ENCODE data around the gene WAPL. TPM values are rescaled to one million over a fixed set of nuclear protein-coding genes. Genes with fewer than 3 reads are reported as not detected.
"Not testable (repeated sequence)": the region's sequence is repeated elsewhere in the genome, so short reads cannot be mapped to it uniquely, and the experiment has no call there.

WAPL gene
- total and polyA plus RNA-seq, 10 of the 15 experiments (the other 5 are each of a cell fraction or from before 2014, with no cell fraction given), result 15.7 to 45.8 (median 29.0) TPM

- peak overlapping the region; percentile 91; the same call in 1 of the 2 replicates for H3K27ac ChIP-seq (ENCODE audit: control insufficient read depth, insufficient read depth)
- H3K9ac ChIP-seq (ENCODE audit: control insufficient read depth, insufficient read depth, low read length), result peak overlapping the region; percentile 87
- H3K36me3 ChIP-seq (ENCODE audit: control insufficient read depth in 2 of 2, insufficient read depth in 2 of 2, low read length in 1 of 2); H3K9me3 ChIP-seq (replicated peaks; ENCODE audit: control insufficient read depth, insufficient read depth, low read length); FAIRE-seq; in situ Hi-C loops (cut with MboI); intact Hi-C loops (cut with micrococcal nuclease; ENCODE audit: unreplicated experiment); H3K27me3 ChIP-seq (replicated peaks in 1 of 2; ENCODE audit: control insufficient read depth in 2 of 2, insufficient read depth in 2 of 2, low read length in 1 of 2); H4K20me1 ChIP-seq (ENCODE audit: control insufficient read depth, insufficient read depth); ATAC-seq; BruUV-seq (replicated peaks); DNase-seq (ENCODE audit: low read depth, low spot score): not testable (repeated sequence)
- ChIA-PET RAD21 (ENCODE audit: unreplicated experiment) (interaction anchor here (0.6 to 5.4 kb wide), 9 partner anchors 9 to 196 kb away, joined by 3 to 56 read pairs (median 5); no protein-coding TSS in a partner anchor), SMC1A (ENCODE audit: uncharacterized antibody, unreplicated experiment) (interaction anchor here (1.0 to 7.6 kb wide), 4 partner anchors 10 to 256 kb away, joined by 3 to 42 read pairs (median 7); no protein-coding TSS in a partner anchor), CTCF (interaction anchor here (0.6 to 7.5 kb wide), 11 partner anchors 10 to 458 kb away, joined by 3 to 74 read pairs (median 4); no protein-coding TSS in a partner anchor), POLR2A (interaction anchor here (0.9 to 5.8 kb wide), 5 partner anchors 12 to 48 kb away, joined by 3 to 58 read pairs (median 4); no protein-coding TSS in a partner anchor)
- WGBS (ENCODE audit: insufficient coverage, insufficient replicate concordance, low lambda C conversion rate, missing lambda C conversion rate), result 18% methylated on average over 12 of the region's 12 CpGs
- peaks cover 34% of the 10 kb centered on the region for H3K4me1 ChIP-seq (ENCODE audit: control insufficient read depth, insufficient read depth, low read length)
- H3K79me2 ChIP-seq (ENCODE audit: control insufficient read depth, insufficient read depth, low read length), result peaks cover 40% of the 10 kb centered on the region
- TF ChIP-seq MTA2 (IDR thresholded peaks at IDR 0.05; ENCODE audit: low read depth) (0 out of 2 replicates have a peak, but pooled peaks have one; percentile 33), PAX5 (IDR thresholded peaks at IDR 0.05; ENCODE audit: borderline replicate concordance, low read depth, low read length) (peak; percentile 15; the same call in 1 of the 2 replicates)
- H2AFZ ChIP-seq (ENCODE audit: control insufficient read depth, low read depth, low read length), result peak overlapping the region; percentile 77
- H3K4me2 ChIP-seq (ENCODE audit: control insufficient read depth, insufficient read depth), result peak overlapping the region; percentile 96
- peak overlapping the region; percentile 87 for H3K4me3 ChIP-seq
These were observed 132.5 kb downstream of the WAPL start for GRCh38 chr10:86389109-86389440.

DNA sequence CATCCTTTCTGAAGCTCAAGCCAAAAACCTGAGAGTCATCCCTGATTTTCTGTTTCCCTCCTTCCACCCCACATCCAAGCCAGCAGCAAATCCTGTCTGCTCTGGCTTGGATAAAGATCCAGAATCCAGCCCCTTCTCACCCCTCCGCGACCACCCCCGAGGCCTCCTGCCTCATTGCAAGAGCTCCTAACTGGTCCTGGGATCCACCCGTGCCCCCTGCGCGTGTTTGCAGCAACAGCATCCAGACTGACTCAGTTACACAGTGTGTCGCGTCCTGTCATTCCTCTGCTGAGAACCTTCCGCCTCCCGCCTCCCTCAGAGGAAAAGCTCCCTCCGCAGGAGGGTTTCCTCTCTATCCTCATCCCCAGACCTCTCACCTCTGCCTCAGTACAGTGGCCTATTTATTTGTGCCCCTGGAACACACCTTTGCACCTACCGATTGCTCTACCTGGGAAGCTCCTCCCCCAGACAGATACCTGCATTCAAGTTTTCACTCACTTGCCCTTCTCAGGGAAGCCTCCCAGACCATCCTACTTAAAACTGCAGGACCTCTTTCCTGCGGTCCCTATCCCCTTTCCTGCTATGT lies 133.4 kb downstream of the WAPL start:
- Histone ChIP-seq H3K4me2 (ENCODE audit: control insufficient read depth, insufficient read depth) (peak overlapping the region; percentile 63), H3K4me1 (ENCODE audit: control insufficient read depth, insufficient read depth, low read length) (peaks cover 26% of the 10 kb centered on the region), H3K9me3 (replicated peaks; ENCODE audit: control insufficient read depth, insufficient read depth, low read length) (no peaks in the 10 kb centered on the region; the same call in 2 of the 3 replicates), H3K9ac (ENCODE audit: control insufficient read depth, insufficient read depth, low read length) (no peak overlapping the region), H3K36me3 (ENCODE audit: control insufficient read depth in 2 of 2, insufficient read depth in 2 of 2, low read length in 1 of 2) (no peaks in the 10 kb centered on the region), H2AFZ (ENCODE audit: control insufficient read depth, low read depth, low read length) (no peak overlapping the region), H3K4me3 (no peak overlapping the region), H4K20me1 (ENCODE audit: control insufficient read depth, insufficient read depth) (no peaks in the 10 kb centered on the region), H3K27ac (ENCODE audit: control insufficient read depth, insufficient read depth) (no peak overlapping the region), H3K27me3 (replicated peaks in 1 of 2; ENCODE audit: control insufficient read depth in 2 of 2, insufficient read depth in 2 of 2, low read length in 1 of 2) (no peaks in the 10 kb centered on the region), H3K79me2 (ENCODE audit: control insufficient read depth, insufficient read depth, low read length) (peaks cover 40% of the 10 kb centered on the region)
- ChIA-PET SMC1A (ENCODE audit: uncharacterized antibody, unreplicated experiment) (interaction anchor here (0.7 to 7.6 kb wide), 6 partner anchors 9 to 222 kb away, joined by 3 to 42 read pairs (median 6); no protein-coding TSS in a partner anchor), RAD21 (ENCODE audit: unreplicated experiment) (interaction anchor here (0.6 to 5.4 kb wide), 5 partner anchors 10 to 196 kb away, joined by 3 to 56 read pairs (median 4); no protein-coding TSS in a partner anchor), CTCF (interaction anchor here (0.6 to 7.5 kb wide), 7 partner anchors 8 to 1223 kb away, joined by 3 to 74 read pairs (median 4); no protein-coding TSS in a partner anchor), POLR2A (interaction anchor here (1.2 kb wide), 1 partner anchor 12 kb away, joined by 14 read pairs; no protein-coding TSS in a partner anchor)
- no peak for ATAC-seq
- in situ Hi-C loops (cut with MboI), result no loop called here
- FAIRE-seq, result no peak
- TF ChIP-seq ATF2 (IDR thresholded peaks at IDR 0.05; ENCODE audit: low read length) (no peak), NBN (IDR thresholded peaks at IDR 0.05) (no peak), E2F4 (IDR thresholded peaks at IDR 0.05; ENCODE audit: low read depth, low read length) (no peak), HDAC2 (IDR thresholded peaks at IDR 0.05) (no peak), POU2F2 (IDR thresholded peaks at IDR 0.05; ENCODE audit: borderline replicate concordance, low read depth, low read length) (no peak), ZNF217 (IDR thresholded peaks at IDR 0.05) (no peak), ESRRA (IDR thresholded peaks at IDR 0.05; ENCODE audit: low read length) (no peak), BCL3 (IDR thresholded peaks at IDR 0.05; ENCODE audit: borderline replicate concordance, insufficient read depth, low read depth, low read length, poor library complexity, severe bottlenecking) (no peak)
- BruUV-seq (replicated peaks), result no TSS peak
- 83% methylated on average over 13 of the region's 13 CpGs for WGBS (ENCODE audit: insufficient coverage, insufficient replicate concordance, low lambda C conversion rate, missing lambda C conversion rate)
- DNase-seq (ENCODE audit: low read depth, low spot score), result no peak
- intact Hi-C loops (cut with micrococcal nuclease; ENCODE audit: unreplicated experiment), result no loop called here
